ENCODE data around the gene CDH15.

DNA sequence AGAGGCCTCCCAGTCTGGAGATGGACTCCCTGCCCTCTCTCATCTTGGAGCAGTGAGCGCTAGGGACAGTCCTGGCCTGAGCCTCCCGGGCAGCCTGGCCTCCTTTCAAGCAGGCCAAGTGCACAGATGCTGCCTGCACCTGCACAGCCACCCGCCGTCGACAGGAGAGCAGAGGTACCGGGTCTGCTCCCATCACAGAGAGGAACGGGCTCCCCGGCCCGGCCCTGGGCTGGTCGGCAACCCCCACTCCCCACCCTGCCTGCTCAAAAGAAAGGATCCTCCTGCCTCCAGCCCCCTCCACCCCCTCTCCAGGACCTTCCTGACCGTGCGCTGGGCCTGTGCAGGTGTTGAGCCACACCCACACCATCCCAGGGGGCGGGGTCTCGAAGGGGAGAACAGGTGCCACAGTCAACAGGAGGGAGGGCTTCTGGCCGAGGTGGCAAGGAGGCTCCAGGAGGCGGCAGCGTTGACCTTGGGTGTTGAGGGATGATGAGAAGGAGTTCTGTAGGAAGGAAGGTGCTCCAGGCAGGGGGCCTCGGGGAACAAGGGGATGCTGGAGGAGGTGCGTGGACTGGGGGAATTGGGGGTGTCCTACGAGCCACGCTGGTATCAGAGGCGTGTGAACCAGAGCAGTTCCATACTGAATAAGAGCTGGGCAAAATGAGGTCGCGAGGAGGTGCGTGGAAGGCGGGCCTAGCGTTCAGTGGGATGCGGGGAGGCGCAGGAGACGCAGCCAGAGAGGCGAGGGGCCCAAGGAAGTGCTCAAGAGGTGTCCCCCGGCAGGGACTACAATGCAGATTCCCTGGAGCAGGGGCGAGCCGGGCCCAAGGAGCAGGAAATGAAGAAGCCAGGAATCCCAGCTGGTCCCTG, 967 bp upstream of the CDH15 start:
- TF ChIP-seq EZH2phosphoT487 (IDR thresholded peaks at IDR 0.05; ENCODE audit: borderline replicate concordance, low read length), result no peak
- TF ChIP-seq, protein P1, sequence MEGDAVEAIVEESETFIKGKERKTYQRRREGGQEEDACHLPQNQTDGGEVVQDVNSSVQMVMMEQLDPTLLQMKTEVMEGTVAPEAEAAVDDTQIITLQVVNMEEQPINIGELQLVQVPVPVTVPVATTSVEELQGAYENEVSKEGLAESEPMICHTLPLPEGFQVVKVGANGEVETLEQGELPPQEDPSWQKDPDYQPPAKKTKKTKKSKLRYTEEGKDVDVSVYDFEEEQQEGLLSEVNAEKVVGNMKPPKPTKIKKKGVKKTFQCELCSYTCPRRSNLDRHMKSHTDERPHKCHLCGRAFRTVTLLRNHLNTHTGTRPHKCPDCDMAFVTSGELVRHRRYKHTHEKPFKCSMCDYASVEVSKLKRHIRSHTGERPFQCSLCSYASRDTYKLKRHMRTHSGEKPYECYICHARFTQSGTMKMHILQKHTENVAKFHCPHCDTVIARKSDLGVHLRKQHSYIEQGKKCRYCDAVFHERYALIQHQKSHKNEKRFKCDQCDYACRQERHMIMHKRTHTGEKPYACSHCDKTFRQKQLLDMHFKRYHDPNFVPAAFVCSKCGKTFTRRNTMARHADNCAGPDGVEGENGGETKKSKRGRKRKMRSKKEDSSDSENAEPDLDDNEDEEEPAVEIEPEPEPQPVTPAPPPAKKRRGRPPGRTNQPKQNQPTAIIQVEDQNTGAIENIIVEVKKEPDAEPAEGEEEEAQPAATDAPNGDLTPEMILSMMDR (IDR thresholded peaks at IDR 0.05; ENCODE audit: low read depth, low read length, poor library complexity, severe bottlenecking), result no peak
